CD4-positive, alpha-beta T cell (primary cell): ENCODE data around the gene MYO1E. TPM values are rescaled to one million over a fixed set of nuclear protein-coding genes. Genes with fewer than 3 reads are reported as not detected.

ENCODE experiments used
- ATAC-seq: fragments of 200-7000 bp; cut with Tn5 transposase; one replicate; pipeline ENCODE4 v1.10.0; 2022; ENCODE audit warnings: mild to moderate bottlenecking; ENCODE audit not compliant: poor library complexity
- CTCF ChIA-PET: fragments of 350-600 bp; sonication (Branson Sonifier 250); formaldehyde crosslinking; loops from one replicate; lab custom pipeline; 2021; ENCODE audit warnings: antibody characterized with exemption, inconsistent platforms; lab: Charles Lee
- POLR2A ChIA-PET: fragments of 350-600 bp; sonication (Branson Sonifier 250); formaldehyde crosslinking; loops from one replicate; lab custom pipeline; 2021; ENCODE audit warnings: antibody characterized with exemption, inconsistent platforms; lab: Charles Lee
- DNase-seq, 14 experiments: peaks; one replicate each; pipeline ENCODE4 v3.0.0-alpha.2; 2013 to 2020; ENCODE audit warnings: mixed read lengths in 2 of 14
- H3K27ac ChIP-seq, 2 donors: one replicate each; pipeline versions ENCODE4 v1.5.1 to v1.7.0; 2013; ENCODE audit warnings: low read length in 2 of 2, low read depth in 1 of 2, mild to moderate bottlenecking in 1 of 2
- H3K27me3 ChIP-seq, 2 experiments: 1 replicate in 1 of 2; 2 replicates in 1 of 2; pipeline versions ENCODE4 v1.6.1 to v1.7.0; 2013; ENCODE audit warnings: low read length in 2 of 2, control low read depth in 1 of 2, mild to moderate bottlenecking in 1 of 2, moderate library complexity in 1 of 2; ENCODE audit not compliant: insufficient read depth in 2 of 2, control insufficient read depth in 1 of 2
- H3K36me3 ChIP-seq: one replicate; pipeline ENCODE4 v1.6.1; 2013; ENCODE audit warnings: low read length, control low read depth; ENCODE audit not compliant: insufficient read depth
- H3K4me1 ChIP-seq: one replicate; pipeline ENCODE4 v1.6.1; 2013; ENCODE audit warnings: low read length, control low read depth; ENCODE audit not compliant: insufficient read depth
- H3K4me3 ChIP-seq: one replicate; pipeline ENCODE4 v1.5.1; 2013; ENCODE audit warnings: mild to moderate bottlenecking, low read length, moderate library complexity
- H3K9me3 ChIP-seq, 2 experiments: 1 replicate in 1 of 2; 2 replicates in 1 of 2; pipeline versions ENCODE4 v1.6.1 to v1.7.0; 2013; ENCODE audit warnings: low read length in 2 of 2, mild to moderate bottlenecking in 2 of 2, control low read depth in 1 of 2, moderate library complexity in 1 of 2; ENCODE audit not compliant: control insufficient read depth in 1 of 2, insufficient read depth in 1 of 2
- H3K27ac Mint-ChIP-seq: one replicate; pipeline ENCODE4 v1.8.0; 2020; ENCODE audit warnings: mixed read lengths
- H3K27me3 Mint-ChIP-seq: one replicate; pipeline ENCODE4 v1.8.0; 2021; ENCODE audit warnings: mixed read lengths
- H3K36me3 Mint-ChIP-seq: one replicate; pipeline ENCODE4 v1.8.0; 2021; ENCODE audit warnings: low read depth, mixed read lengths
- H3K4me1 Mint-ChIP-seq: one replicate; pipeline ENCODE4 v1.8.0; 2021; ENCODE audit warnings: low read depth, mixed read lengths
- H3K4me3 Mint-ChIP-seq: one replicate; pipeline ENCODE4 v1.8.0; 2020; ENCODE audit warnings: mild to moderate bottlenecking, mixed read lengths
- H3K9me3 Mint-ChIP-seq: one replicate; pipeline ENCODE4 v1.8.0; 2020; ENCODE audit warnings: mixed read lengths
- CTCF ChIP-seq: fragments of 200-600 bp; IDR thresholded peaks from one replicate; pipeline ENCODE4 v1.8.0; 2022; ENCODE audit warnings: antibody characterized with exemption, mild to moderate bottlenecking
- intact Hi-C, 2 experiments: fragments of 100-400 bp; cut with DNase I in 1 of 2; cut with micrococcal nuclease in 1 of 2; formaldehyde crosslinking; loops; one replicate each; pipeline versions ENCODE4 v1.15.1 to v1.9.0; 2023 to 2025; cut with DNase I, micrococcal nuclease
- total RNA-seq, 174 experiments: library from RNA in 2 of 174; stranded (reverse) in 2 of 174; gene quantifications; one replicate each; pipeline ENCODE4 v1.2.3 and lab custom pipeline; 2021 to 2026

Gene MYO1E
- total RNA-seq, 2 experiments from 2014 or later = 0.59 to 0.63 TPM

GRCh38 chr15:59273234-59273633 is 99.4 kb downstream of the MYO1E start:
- H3K9me3 Mint-ChIP-seq = no peaks in the 10 kb centered on the region
- Histone ChIP-seq H3K27me3 (no peaks in the 10 kb centered on the region), H3K4me1 (no peaks in the 10 kb centered on the region), H3K4me3 (no peak overlapping the region), H3K36me3 (no peaks in the 10 kb centered on the region), H3K9me3 (no peaks in the 10 kb centered on the region), H3K27ac (no peak overlapping the region)
- no peak for ATAC-seq
- TF ChIP-seq CTCF = no peak
- no peak for DNase-seq
- ChIA-PET POLR2A (no interaction called here), CTCF (no interaction called here)
- no peak overlapping the region for H3K27ac Mint-ChIP-seq
- intact Hi-C loops = no loop called here
- peaks cover 14% of the 10 kb centered on the region for H3K27me3 Mint-ChIP-seq
- no peaks in the 10 kb centered on the region for H3K4me1 Mint-ChIP-seq
- H3K4me3 Mint-ChIP-seq = no peak overlapping the region
- H3K36me3 Mint-ChIP-seq = no peaks in the 10 kb centered on the region

GRCh38 chr15:59271595-59272201 is 101.0 kb downstream of the MYO1E start:
- no peak overlapping the region for H3K27ac Mint-ChIP-seq
- H3K9me3 Mint-ChIP-seq = no peaks in the 10 kb centered on the region
- peaks cover 0 to 2% of the 10 kb centered on the region in 2 experiments for H3K27me3 ChIP-seq
- intact Hi-C loops = no loop called here
- H3K27ac ChIP-seq = no peak overlapping the region
- H3K36me3 ChIP-seq = no peaks in the 10 kb centered on the region
- no peaks in the 10 kb centered on the region for H3K4me1 ChIP-seq
- ATAC-seq (no peak), DNase-seq (no peak)
- no peaks in the 10 kb centered on the region for H3K4me1 Mint-ChIP-seq
- H3K27me3 Mint-ChIP-seq = peaks cover 22% of the 10 kb centered on the region
- H3K4me3 Mint-ChIP-seq = no peak overlapping the region
- H3K9me3 ChIP-seq = no peaks in the 10 kb centered on the region
- no peaks in the 10 kb centered on the region for H3K36me3 Mint-ChIP-seq
- no peak overlapping the region for H3K4me3 ChIP-seq
- ChIA-PET CTCF (interaction anchor here (0.6 to 1.0 kb wide), 2 partner anchors 15 to 117 kb away, joined by 3 to 5 read pairs; no protein-coding TSS in a partner anchor), POLR2A (no interaction called here)
- no peak for TF ChIP-seq CTCF

- CTCF ChIA-PET = no interaction called here
- Histone ChIP-seq H3K9me3 (no peaks in the 10 kb centered on the region), H3K27me3 (peaks cover 0 to 2% of the 10 kb centered on the region in 2 experiments), H3K4me3 (no peak overlapping the region), H3K36me3 (no peaks in the 10 kb centered on the region), H3K27ac (no peak overlapping the region), H3K4me1 (no peaks in the 10 kb centered on the region)
- TF ChIP-seq CTCF = no peak
- DNase-seq (no peak), ATAC-seq (no peak)
- H3K4me3 Mint-ChIP-seq = no peak overlapping the region
- H3K4me1 Mint-ChIP-seq = no peaks in the 10 kb centered on the region
- H3K9me3 Mint-ChIP-seq = no peaks in the 10 kb centered on the region
- H3K27me3 Mint-ChIP-seq = peaks cover 9% of the 10 kb centered on the region
- H3K27ac Mint-ChIP-seq = no peak overlapping the region
- H3K36me3 Mint-ChIP-seq = no peaks in the 10 kb centered on the region
- POLR2A ChIA-PET = no interaction called here
- intact Hi-C loops = no loop called here
Measured at GRCh38 chr15:59268852-59269407, 103.7 kb downstream of the MYO1E start.
